Measurements from ENCODE around the gene OASL. TPM values are rescaled to one million over a fixed set of nuclear protein-coding genes. Genes with fewer than 3 reads are reported as not detected.
A peak's percentile ranks its signal among the peaks of the same experiment; 100 is the strongest.

OASL gene
- polyA plus RNA-seq, 2 of the 4 experiments (the other 2 are of a cell fraction): 0.81 to 0.94 TPM

- POLR2A ChIA-PET: no interaction called here
- TF ChIP-seq ZSCAN20 (CRISPR knock-in tag; IDR thresholded peaks at IDR 0.05): no peak
- no peak for TF ChIP-seq CHD4 (IDR thresholded peaks at IDR 0.05; ENCODE audit: borderline replicate concordance)
- TF ChIP-seq POLR2A (IDR thresholded peaks at IDR 0.05; ENCODE audit: low read length): peak; percentile 24; the same call in 1 of the 2 replicates
- TF ChIP-seq ZFP36 (IDR thresholded peaks at IDR 0.05; ENCODE audit: borderline replicate concordance, partially characterized antibody): no peak
- TF ChIP-seq EHF (CRISPR knock-in tag; IDR thresholded peaks at IDR 0.05): no peak
- no peak for TF ChIP-seq MYC (IDR thresholded peaks at IDR 0.05; ENCODE audit: borderline replicate concordance, low read length)
- TF ChIP-seq ZNF302 (CRISPR knock-in tag; IDR thresholded peaks at IDR 0.05): no peak
- TF ChIP-seq HDAC2 (IDR thresholded peaks at IDR 0.05): no peak
- TF ChIP-seq FOSL2 (IDR thresholded peaks at IDR 0.05): no peak
- no peak for TF ChIP-seq FOSL2 (CRISPR knock-in tag; IDR thresholded peaks at IDR 0.05)
- TF ChIP-seq KDM1A (IDR thresholded peaks at IDR 0.05; ENCODE audit: low read depth): no peak
- TF ChIP-seq TP53 (CRISPR knock-in tag; IDR thresholded peaks at IDR 0.05): no peak
- no peak for TF ChIP-seq MAFK (IDR thresholded peaks at IDR 0.05; ENCODE audit: partially characterized antibody)
- TF ChIP-seq POLR2AphosphoS2 (conservative IDR thresholded peaks at IDR 0.05; ENCODE audit: low read length): no peak
- TF ChIP-seq SMC3 (IDR thresholded peaks at IDR 0.05): no peak
- 0 out of 3 replicates have a peak, but pooled peaks have one; percentile 40 for TF ChIP-seq BCL3 (IDR thresholded peaks at IDR 0.05)
- no peak for TF ChIP-seq USF2 (IDR thresholded peaks at IDR 0.05)
- TF ChIP-seq RARB (CRISPR knock-in tag; IDR thresholded peaks at IDR 0.05): no peak
- TF ChIP-seq MAX (IDR thresholded peaks at IDR 0.05): peak; percentile 36; the same call in 1 of the 2 replicates
- CTCF ChIA-PET: interaction anchor here (0.8 to 10.1 kb wide), 12 partner anchors 7 to 612 kb away, joined by 3 to 69 read pairs (median 5); no protein-coding TSS in a partner anchor
These were observed 59.7 kb downstream of the OASL start for GRCh38 chr12:120979220-120979861.

GRCh38 chr12:120978296-120979219 is 60.5 kb downstream of the OASL start, which contains the start of gene HNF1A:
HNF1A (plus strand) TSS chr12:120978543; CDS start chr12:120978769, 226 bp downstream.
- peak within 1 kb of the TSS; percentile 96 to 98 for H3K27ac ChIP-seq
- no peak for FAIRE-seq
- CTCF ChIA-PET: interaction anchor here (0.8 to 10.1 kb wide), 13 partner anchors 9 to 611 kb away, joined by 3 to 69 read pairs (median 5); no protein-coding TSS in a partner anchor
- no peaks in the 10 kb centered on the region for H3K9me3 ChIP-seq
- WGBS (ENCODE audit: missing lambda C conversion rate): 4% methylated on average over 22 of the region's 40 CpGs
- peak within 1 kb of the TSS; percentile 97 for H3K4me2 ChIP-seq
- DNase-seq (ENCODE audit: low read depth in 1 of 2, low spot score in 1 of 2): peak in 1 of 2 experiments; percentile 67
- POLR2A ChIA-PET: interaction anchor here (0.8 kb wide), 1 partner anchor 376 kb away, joined by 3 read pairs; no protein-coding TSS in a partner anchor
- H3K4me1 ChIP-seq: peaks cover 62% of the 10 kb centered on the region
- H3K4me3 ChIP-seq: peak within 1 kb of the TSS; percentile 57
- peak; percentile 25 to 57; a peak in 5 of 6 replicates for ATAC-seq
- TF ChIP-seq ATOH8 (CRISPR knock-in tag; IDR thresholded peaks at IDR 0.05; ENCODE audit: low read depth): peak; percentile 71; the same call in 1 of the 2 replicates
- TF ChIP-seq PHF8 (IDR thresholded peaks at IDR 0.05; ENCODE audit: borderline replicate concordance, low read depth): no peak; the same call in 1 of the 2 replicates
- TF ChIP-seq SMC3 (IDR thresholded peaks at IDR 0.05): 0 out of 3 replicates have a peak, but pooled peaks have one; percentile 11
- no peak for TF ChIP-seq ZFP36 (IDR thresholded peaks at IDR 0.05; ENCODE audit: borderline replicate concordance, partially characterized antibody)
- TF ChIP-seq E2F6 (IDR thresholded peaks at IDR 0.05; ENCODE audit: borderline replicate concordance, low read depth): peak; percentile 60; the same call in 1 of the 2 replicates
- no peak for TF ChIP-seq RARB (CRISPR knock-in tag; IDR thresholded peaks at IDR 0.05)
- 0 out of 5 replicates have a peak, but pooled peaks of 1 of the 2 experiments have one; percentile 14 for TF ChIP-seq EP300 (IDR thresholded peaks at IDR 0.05)
- TF ChIP-seq KDM1A (IDR thresholded peaks at IDR 0.05; ENCODE audit: low read depth): no peak
- peak; percentile 18; the same call in 1 of the 2 replicates for TF ChIP-seq POLR2A (IDR thresholded peaks at IDR 0.05; ENCODE audit: low read length)
- no peak for TF ChIP-seq RFX5 (IDR thresholded peaks at IDR 0.05)
- TF ChIP-seq CTCF (IDR thresholded peaks at IDR 0.05): no peak
- peak; percentile 54 to 71; a peak in 4 of 5 replicates for TF ChIP-seq JUN (IDR thresholded peaks at IDR 0.05)
- peak; percentile 86 for TF ChIP-seq MAX (IDR thresholded peaks at IDR 0.05)
- no peak for TF ChIP-seq HOXB13 (CRISPR knock-in tag; IDR thresholded peaks at IDR 0.05; ENCODE audit: low read depth)
- no peak for TF ChIP-seq KDM5A (IDR thresholded peaks at IDR 0.05)
- TF ChIP-seq CEBPB (IDR thresholded peaks at IDR 0.05): no peak

More at GRCh38 chr12:120979220-120979861, 59.7 kb downstream of the OASL start:
- Histone ChIP-seq H3K4me2 (peak overlapping the region; percentile 97), H3K4me1 (peaks cover 70% of the 10 kb centered on the region), H3K27ac (peak overlapping the region; percentile 96 to 98), H3K9me3 (no peaks in the 10 kb centered on the region), H3K4me3 (peak overlapping the region; percentile 57)
- 5% methylated on average over 10 of the region's 10 CpGs for WGBS (ENCODE audit: missing lambda C conversion rate)
- ATAC-seq (peak; percentile 16 to 30; a peak in 4 of 6 replicates), FAIRE-seq (no peak), DNase-seq (ENCODE audit: low read depth in 1 of 2, low spot score in 1 of 2) (no peak)
